GM12878 (cell line): ENCODE results near the gene TRIM45. TPM values are rescaled to one million over a fixed set of nuclear protein-coding genes. Genes with fewer than 3 reads are reported as not detected.

Experiments used
- ATAC-seq: fragments of 200-7000 bp; cut with Tn5 transposase; 3 replicates; pipeline ENCODE4 v1.9.1; 2020; ENCODE audit warnings: mild to moderate bottlenecking, moderate library complexity
- BruUV-seq: library from RNA; stranded (reverse); fragments of 400-500 nt; replicated peaks from 2 replicates; lab custom pipeline; 2021; lab: Mats Ljungman, UMichigan
- CTCF ChIA-PET: fragments of 300-600 bp; sonication (Branson Sonifier 250); formaldehyde crosslinking; extraction: SDS; loops from one replicate; lab custom pipeline; 2021; ENCODE audit warnings: inconsistent platforms; lab: Yijun Ruan, JAX
- POLR2A ChIA-PET: fragments of 350-600 bp; formaldehyde crosslinking; extraction: SDS; loops from one replicate; lab custom pipeline; 2021; ENCODE audit warnings: inconsistent platforms; lab: Charles Lee
- RAD21 ChIA-PET: fragments of 300-600 bp; sonication (Branson Sonifier 250); formaldehyde crosslinking; loops from one replicate; lab custom pipeline; 2023; ENCODE audit warnings: antibody characterized with exemption; ENCODE audit not compliant: unreplicated experiment; lab: Charles Lee
- SMC1A ChIA-PET: fragments of 300-600 bp; sonication (Branson Sonifier 250); formaldehyde crosslinking; loops from one replicate; lab custom pipeline; 2023; ENCODE audit not compliant: unreplicated experiment, uncharacterized antibody; lab: Charles Lee
- DNase-seq: peaks from one replicate; pipeline ENCODE4 v3.0.0-alpha.2; 2011; ENCODE audit warnings: low read depth, low spot score
- FAIRE-seq: peaks from 3 replicates; lab custom pipeline; 2011; peaks lifted over from hg19 to GRCh38; lab: Jason Lieb, UNC
- H2AFZ ChIP-seq: 2 replicates; pipeline ENCODE4 v1.6.0; 2011; ENCODE audit warnings: low read depth, low read length, control low read depth; ENCODE audit not compliant: control insufficient read depth
- H3K27ac ChIP-seq: 2 replicates; pipeline ENCODE4 v1.5.1; 2011; ENCODE audit warnings: control low read depth; ENCODE audit not compliant: control insufficient read depth, insufficient read depth
- H3K27me3 ChIP-seq, 2 experiments: replicated peaks in 1 of 2; 2 replicates each; pipeline versions ENCODE4 v1.6.0 to v1.6.1; 2011; ENCODE audit warnings: low read length in 1 of 2; ENCODE audit not compliant: control insufficient read depth in 2 of 2, insufficient read depth in 2 of 2
- H3K36me3 ChIP-seq, 2 experiments: 2 replicates each; pipeline ENCODE4 v1.5.1; 2011; ENCODE audit warnings: low read length in 1 of 2; ENCODE audit not compliant: control insufficient read depth in 2 of 2, insufficient read depth in 2 of 2
- H3K4me1 ChIP-seq: 2 replicates; pipeline ENCODE4 v1.6.1; 2011; ENCODE audit warnings: mild to moderate bottlenecking, low read length, moderate library complexity, mixed read lengths; ENCODE audit not compliant: control insufficient read depth, insufficient read depth
- H3K4me2 ChIP-seq: 2 replicates; pipeline ENCODE4 v1.6.0; 2011; ENCODE audit warnings: control low read depth; ENCODE audit not compliant: control insufficient read depth, insufficient read depth
- H3K4me3 ChIP-seq: fragments of 200-600 bp; sonication (generic); 2 replicates; pipeline ENCODE4 v1.5.1; 2016
- H3K79me2 ChIP-seq: 2 replicates; pipeline ENCODE4 v1.6.0; 2011; ENCODE audit warnings: low read length; ENCODE audit not compliant: control insufficient read depth, insufficient read depth
- H3K9ac ChIP-seq: 2 replicates; pipeline ENCODE4 v1.8.0; 2011; ENCODE audit warnings: low read length, control low read depth, mixed read lengths; ENCODE audit not compliant: control insufficient read depth, insufficient read depth
- H3K9me3 ChIP-seq: replicated peaks from 3 replicates; pipeline ENCODE4 v1.5.1; 2011; ENCODE audit warnings: mild to moderate bottlenecking, low read length; ENCODE audit not compliant: control insufficient read depth, insufficient read depth
- H4K20me1 ChIP-seq: 2 replicates; pipeline ENCODE4 v1.6.0; 2011; ENCODE audit not compliant: control insufficient read depth, insufficient read depth
- ATF2 ChIP-seq: IDR thresholded peaks from 2 replicates; pipeline ENCODE4 v1.6.1; 2012; ENCODE audit warnings: low read length, inconsistent platforms
- BHLHE40 ChIP-seq, 2 experiments: fragments of 450-650 bp in 1 of 2; IDR thresholded peaks; 2 replicates each; pipeline ENCODE4 v1.6.1; 2011 to 2017; ENCODE audit warnings: low read depth in 2 of 2, borderline replicate concordance in 1 of 2, improper control_type of control experiment in 1 of 2, low read length in 1 of 2, mild to moderate bottlenecking in 1 of 2
- CHD1 ChIP-seq: IDR thresholded peaks from 2 replicates; pipeline ENCODE4 v1.6.1; 2012; ENCODE audit warnings: low read depth, low read length, improper control_type of control experiment
- CREB1 ChIP-seq: IDR thresholded peaks from 2 replicates; pipeline ENCODE4 v1.6.1; 2012; ENCODE audit warnings: low read depth, mild to moderate bottlenecking, inconsistent platforms
- ESRRA ChIP-seq: IDR thresholded peaks from 2 replicates; pipeline ENCODE4 v1.6.1; 2012; ENCODE audit warnings: mild to moderate bottlenecking, low read length, improper control_type of control experiment
- IKZF2 ChIP-seq, 2 experiments: fragments of 450-650 bp; IDR thresholded peaks; 2 replicates each; pipeline ENCODE4 v1.6.1; 2017; ENCODE audit warnings: mild to moderate bottlenecking in 2 of 2, moderate library complexity in 2 of 2
- IRF3 ChIP-seq: fragments of 450-650 bp; IDR thresholded peaks from 2 replicates; pipeline ENCODE4 v1.6.1; 2014; ENCODE audit warnings: mild to moderate bottlenecking
- JUNB ChIP-seq: IDR thresholded peaks from 2 replicates; pipeline ENCODE4 v1.6.1; 2016; ENCODE audit warnings: antibody characterized with exemption, mild to moderate bottlenecking
- SIN3A ChIP-seq: IDR thresholded peaks from 2 replicates; pipeline ENCODE4 v1.6.1; 2012; ENCODE audit warnings: low read depth, low read length, improper control_type of control experiment
- SUPT20H ChIP-seq: IDR thresholded peaks from 2 replicates; pipeline ENCODE4 v1.6.1; 2011; ENCODE audit warnings: low read depth, mild to moderate bottlenecking, low read length, moderate library complexity, borderline replicate concordance; ENCODE audit not compliant: control insufficient read depth
- ZNF592 ChIP-seq: fragments of 450-650 bp; IDR thresholded peaks from 2 replicates; pipeline ENCODE4 v1.6.1; 2017; ENCODE audit warnings: mild to moderate bottlenecking, moderate library complexity
- ZNF687 ChIP-seq: fragments of 450-650 bp; IDR thresholded peaks from 2 replicates; pipeline ENCODE4 v1.6.1; 2017; ENCODE audit warnings: mild to moderate bottlenecking, moderate library complexity
- WGBS: methylation state at CpG from one replicate; pipeline ENCODE4 v1.1.6; 2016; ENCODE audit warnings: low lambda C conversion rate; ENCODE audit not compliant: insufficient replicate concordance, insufficient coverage; ENCODE audit errors: missing lambda C conversion rate; 5-methylcytosine and 5-hydroxymethylcytosine counted together
- in situ Hi-C: fragments of 300-500 bp; cut with MboI; formaldehyde crosslinking; loops from 9 replicates; pipeline ENCODE4 v1.14.3; 2018; ENCODE audit warnings: mixed read lengths
- intact Hi-C: fragments of 100-400 bp; cut with micrococcal nuclease; formaldehyde crosslinking; loops from one replicate; pipeline ENCODE4 v1.14.2; 2022; ENCODE audit not compliant: unreplicated experiment
- polyA plus RNA-seq, 11 experiments: library from polyadenylated mRNA; depleted of rRNA in 4 of 11; unstranded in 6 of 11; stranded (reverse) in 5 of 11; fragments of >200 nt; fragmentation: Nextera tagmentation in 4 of 11; fragmentation: Illumina TruSeq in 1 of 11; extraction: Ambion mirVana in 4 of 11; extraction: Trizol in 1 of 11; gene quantifications; 1 replicate in 1 of 11; 2 replicates in 10 of 11; pipeline versions ENCODE4 v1.2.1 to v1.2.3, GENCODE V29; 2011 to 2016; ENCODE audit warnings: inconsistent platforms in 2 of 11, missing spikeins in 2 of 11, low read depth in 1 of 11
- total RNA-seq, 4 experiments: library from RNA; depleted of rRNA in 3 of 4; stranded (reverse); fragments of >200 nt in 3 of 4; fragmentation: Illumina TruSeq in 1 of 4; extraction: Trizol in 1 of 4; gene quantifications; 2 replicates each; pipeline versions ENCODE4 v1.2.1 to v1.2.3, GENCODE V29; 2013 to 2021

The TRIM45 gene
- total and polyA plus RNA-seq, 10 of the 15 experiments (the other 5 are each of a cell fraction or from before 2014, with no cell fraction given): 0.31 to 0.86 (median 0.46) TPM

GRCh38 chr1:117070124-117070523 lies 51.4 kb downstream of the TRIM45 start:
- CTCF ChIA-PET: interaction anchor here (1.6 to 9.1 kb wide), 7 partner anchors 10 to 465 kb away, joined by 4 to 167 read pairs (median 10); partner anchors contain the start of gene TTF2
- H3K27ac ChIP-seq: peak overlapping the region; percentile 58; the same call in 1 of the 2 replicates
- no peaks in the 10 kb centered on the region for H3K27me3 ChIP-seq
- SMC1A ChIA-PET: interaction anchor here (1.1 to 6.9 kb wide), 10 partner anchors 8 to 584 kb away, joined by 3 to 49 read pairs (median 7); partner anchors contain the start of gene TTF2
- DNase-seq (peak; percentile 39), ATAC-seq (peak; percentile 81), FAIRE-seq (no peak)
- H3K4me3 ChIP-seq: no peak overlapping the region
- 3% methylated on average over 2 of the region's 2 CpGs for WGBS
- peaks cover 12% of the 10 kb centered on the region for H3K4me1 ChIP-seq
- RAD21 ChIA-PET: interaction anchor here (1.2 to 6.3 kb wide), 4 partner anchors 10 to 68 kb away, joined by 3 to 53 read pairs (median 6); partner anchors contain the start of genes CD101 and TTF2
- POLR2A ChIA-PET: interaction anchor here (1.1 to 2.2 kb wide), 2 partner anchors 10 to 11 kb away, joined by 4 to 9 read pairs; partner anchors contain the start of gene TTF2
- no peak overlapping the region for H2AFZ ChIP-seq
- H3K4me2 ChIP-seq: no peak overlapping the region; the same call in 1 of the 2 replicates
- H4K20me1 ChIP-seq: peaks cover 2% of the 10 kb centered on the region; the same call in 1 of the 2 replicates
- H3K9me3 ChIP-seq: no peaks in the 10 kb centered on the region
- intact Hi-C loops: no loop called here
- BruUV-seq: no TSS peak
- peaks cover 0 to 16% of the 10 kb centered on the region in 2 experiments for H3K36me3 ChIP-seq
- H3K79me2 ChIP-seq: peaks cover 55% of the 10 kb centered on the region
- in situ Hi-C loops: loop anchor here (10.0 kb wide), 1 partner anchor 685 kb away; no protein-coding TSS in a partner anchor
- H3K9ac ChIP-seq: no peak overlapping the region
- TF ChIP-seq IKZF2 (IDR thresholded peaks at IDR 0.05) (peak; percentile 29 to 39; a peak in 3 of 4 replicates), ZNF592 (no peak), ATF2 (peak; percentile 48; the same call in 1 of the 2 replicates), ESRRA (peak; percentile 27; the same call in 1 of the 2 replicates), CREB1 (peak; percentile 76; the same call in 1 of the 2 replicates), IRF3 (no peak), SIN3A (no peak), CHD1 (no peak), JUNB (peak; percentile 71), BHLHE40 (IDR thresholded peaks at IDR 0.05; ENCODE audit: borderline replicate concordance in 1 of 2, low read depth in 2 of 2, low read length in 1 of 2) (peak in 1 of 2 experiments; percentile 20; a peak in 1 of 4 replicates), ZNF687 (0 out of 2 replicates have a peak, but pooled peaks have one; percentile 34), SUPT20H (no peak)
